ENCODE measurements around the gene IFRD2. TPM values are rescaled to one million over a fixed set of nuclear protein-coding genes. Genes with fewer than 3 reads are reported as not detected.

Gene IFRD2
- total and polyA plus RNA-seq, 9 of the 15 experiments (the other 6 are each of a cell fraction or from before 2014, with no cell fraction given), result 30.5 to 115 (median 52.8) TPM

GRCh38 chr3:50272911-50273688 lies 19.1 kb downstream of the IFRD2 start (continued):
- no peak for TF ChIP-seq RREB1 (CRISPR knock-in tag; IDR thresholded peaks at IDR 0.05)
- no peak for TF ChIP-seq HMG20A (CRISPR knock-in tag; conservative IDR thresholded peaks at IDR 0.05)
- TF ChIP-seq E2F4 (CRISPR knock-in tag; IDR thresholded peaks at IDR 0.05; ENCODE audit: low read depth), result peak; percentile 22; the same call in 1 of the 2 replicates
- TF ChIP-seq JUND (IDR thresholded peaks at IDR 0.05; ENCODE audit: borderline replicate concordance, low read depth, low read length), result peak; percentile 51
- TF ChIP-seq JUND (tag; IDR thresholded peaks at IDR 0.05; ENCODE audit: borderline replicate concordance, low read depth, low read length), result peak; percentile 50; the same call in 1 of the 3 replicates
- TF ChIP-seq NFIC (IDR thresholded peaks at IDR 0.05), result peak; percentile 25; the same call in 1 of the 2 replicates
- TF ChIP-seq DEAF1 (CRISPR knock-in tag; IDR thresholded peaks at IDR 0.05), result peak; percentile 89
- no peak for TF ChIP-seq NR4A1 (CRISPR knock-in tag; IDR thresholded peaks at IDR 0.05)
- no peak for TF ChIP-seq NR4A1 (tag; IDR thresholded peaks at IDR 0.05)
- TF ChIP-seq PCBP1 (IDR thresholded peaks at IDR 0.05; ENCODE audit: low read depth, low read length, poor library complexity, severe bottlenecking), result no peak
- TF ChIP-seq L3MBTL2 (IDR thresholded peaks at IDR 0.05), result peak; percentile 40; the same call in 1 of the 2 replicates
- no peak for TF ChIP-seq ZNF696 (CRISPR knock-in tag; conservative IDR thresholded peaks at IDR 0.05)
- no peak for TF ChIP-seq ZNF146 (CRISPR knock-in tag; IDR thresholded peaks at IDR 0.05; ENCODE audit: unreplicated experiment)
- TF ChIP-seq SAFB2 (IDR thresholded peaks at IDR 0.05; ENCODE audit: borderline replicate concordance, low read depth, low read length, severe bottlenecking), result no peak
- peak; percentile 96 for TF ChIP-seq SMC3 (conservative IDR thresholded peaks at IDR 0.05; ENCODE audit: insufficient read depth, low read depth, low read length)
